ENCODE data around the gene LIMS1. TPM values are rescaled to one million over a fixed set of nuclear protein-coding genes. Genes with fewer than 3 reads are reported as not detected.
A peak's percentile ranks its signal among the peaks of the same experiment; 100 is the strongest.

LIMS1 gene
- total and polyA plus RNA-seq, 2 of the 13 experiments (the other 11 are each of a cell fraction or from before 2014, with no cell fraction given): 38.3 to 49.6 TPM

DNA sequence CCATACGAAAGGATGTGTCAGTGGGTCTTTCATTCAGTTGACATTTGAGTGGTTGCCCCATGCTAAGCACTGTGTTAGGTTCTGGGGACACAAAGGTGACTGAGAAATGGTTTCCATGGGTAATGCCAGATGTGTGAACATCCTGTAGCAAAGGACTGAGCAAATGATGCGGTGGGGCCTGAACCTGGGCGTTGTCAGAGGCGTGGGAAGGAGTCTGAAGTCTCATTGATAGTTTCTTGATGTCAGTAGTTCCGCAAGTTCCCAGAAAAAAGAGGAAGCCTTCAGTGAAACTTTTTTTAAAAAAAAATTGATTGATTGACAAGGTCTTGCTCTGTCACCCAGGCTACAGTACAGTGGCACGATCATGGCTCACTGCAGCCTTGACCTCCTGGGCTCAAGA lies 56.9 kb downstream of the LIMS1 start:
- ATAC-seq (no peak; the same call in 2 of the 3 replicates), DNase-seq (ENCODE audit: low spot score) (no peak), FAIRE-seq (no peak)
- BruUV-seq (replicated peaks): no TSS peak
- no peak overlapping the region for H3K9ac ChIP-seq (ENCODE audit: insufficient read depth, low read depth, low read length)
- no peak overlapping the region for H3K4me3 ChIP-seq (replicated peaks in 1 of 3; ENCODE audit: insufficient read depth in 1 of 3, low read depth in 2 of 3, low read length in 3 of 3)
- peaks cover 70% of the 10 kb centered on the region for H3K79me2 ChIP-seq (ENCODE audit: insufficient read depth, low read length)
- intact Hi-C loops (cut with micrococcal nuclease; ENCODE audit: unreplicated experiment) (no loop called here), in situ Hi-C loops (cut with HindIII; ENCODE audit: extremely low pct_ligation_motif_present, low pct_unique_long_range_greater_than_20kb) (loop anchor here (25.0 kb wide), 1 partner anchor 379 kb away; no protein-coding TSS in a partner anchor)
- no peak overlapping the region for H2AFZ ChIP-seq (ENCODE audit: low read length)
- no peak overlapping the region for H3K27ac ChIP-seq (ENCODE audit: extremely low read length, insufficient read depth, low read length)
- H3K4me2 ChIP-seq (ENCODE audit: low read depth, low read length): no peak overlapping the region
- peaks cover 43% of the 10 kb centered on the region for H3K4me1 ChIP-seq (ENCODE audit: insufficient read depth, low read length)
- H3K9me3 ChIP-seq (ENCODE audit: low read length): no peaks in the 10 kb centered on the region
- no peaks in the 10 kb centered on the region for H3K36me3 ChIP-seq (replicated peaks in 1 of 2; ENCODE audit: control insufficient read depth in 1 of 2, insufficient read depth in 2 of 2, low read length in 2 of 2)
- no peaks in the 10 kb centered on the region for H3K27me3 ChIP-seq (ENCODE audit: control insufficient read depth in 1 of 2, insufficient read depth in 2 of 2, low read length in 2 of 2)
- ChIA-PET POLR2A (no interaction called here), CTCF (ENCODE audit: low intra/inter-chr PET ratio, low total read pairs) (no interaction called here)
- H4K20me1 ChIP-seq (ENCODE audit: insufficient read depth, low read length): no peaks in the 10 kb centered on the region
- TF ChIP-seq SNRNP70 (IDR thresholded peaks at IDR 0.05; ENCODE audit: low read depth, low read length) (no peak), ZNF234 (CRISPR knock-in tag; conservative IDR thresholded peaks at IDR 0.05) (no peak)
- TF ChIP-seq, protein P1, sequence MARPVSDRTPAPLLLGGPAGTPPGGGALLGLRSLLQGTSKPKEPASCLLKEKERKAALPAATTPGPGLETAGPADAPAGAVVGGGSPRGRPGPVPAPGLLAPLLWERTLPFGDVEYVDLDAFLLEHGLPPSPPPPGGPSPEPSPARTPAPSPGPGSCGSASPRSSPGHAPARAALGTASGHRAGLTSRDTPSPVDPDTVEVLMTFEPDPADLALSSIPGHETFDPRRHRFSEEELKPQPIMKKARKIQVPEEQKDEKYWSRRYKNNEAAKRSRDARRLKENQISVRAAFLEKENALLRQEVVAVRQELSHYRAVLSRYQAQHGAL (CRISPR knock-in tag; IDR thresholded peaks at IDR 0.05; ENCODE audit: not compliant biosample characterization): no peak
- TF ChIP-seq, protein P2, sequence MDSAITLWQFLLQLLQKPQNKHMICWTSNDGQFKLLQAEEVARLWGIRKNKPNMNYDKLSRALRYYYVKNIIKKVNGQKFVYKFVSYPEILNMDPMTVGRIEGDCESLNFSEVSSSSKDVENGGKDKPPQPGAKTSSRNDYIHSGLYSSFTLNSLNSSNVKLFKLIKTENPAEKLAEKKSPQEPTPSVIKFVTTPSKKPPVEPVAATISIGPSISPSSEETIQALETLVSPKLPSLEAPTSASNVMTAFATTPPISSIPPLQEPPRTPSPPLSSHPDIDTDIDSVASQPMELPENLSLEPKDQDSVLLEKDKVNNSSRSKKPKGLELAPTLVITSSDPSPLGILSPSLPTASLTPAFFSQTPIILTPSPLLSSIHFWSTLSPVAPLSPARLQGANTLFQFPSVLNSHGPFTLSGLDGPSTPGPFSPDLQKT (CRISPR knock-in tag; IDR thresholded peaks at IDR 0.05; ENCODE audit: borderline replicate concordance): no peak
- WGBS (ENCODE audit: low lambda C conversion rate): 92% methylated on average over 6 of the region's 6 CpGs

DNA sequence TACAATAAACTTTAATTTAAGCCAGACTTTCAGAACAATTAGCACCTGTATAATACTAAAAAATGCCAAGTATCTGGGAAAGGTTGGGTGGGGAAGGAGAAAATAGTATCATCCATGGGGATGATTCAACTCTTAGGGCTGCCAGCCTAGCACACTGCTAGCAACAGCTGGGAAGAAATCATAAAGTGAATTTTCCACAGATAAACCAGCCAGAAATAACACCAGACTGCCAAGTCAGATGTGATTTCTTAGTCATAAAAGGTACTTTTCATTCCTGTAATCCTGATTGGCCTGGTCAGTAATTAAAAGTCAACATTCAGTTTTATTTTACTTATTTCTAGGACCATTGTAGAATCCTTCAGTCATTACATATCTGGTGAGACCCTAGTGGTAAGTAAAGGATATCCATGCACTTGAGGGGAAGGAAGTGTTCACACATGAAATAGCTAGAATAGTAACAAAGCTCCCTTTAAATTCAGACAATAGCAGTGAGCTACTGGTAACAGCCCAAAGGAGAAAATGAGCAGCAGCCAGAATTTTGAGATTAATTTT lies 59.4 kb downstream of the LIMS1 start:
- in situ Hi-C loops (cut with HindIII; ENCODE audit: extremely low pct_ligation_motif_present, low pct_unique_long_range_greater_than_20kb): loop anchor here (25.0 kb wide), 1 partner anchor 381 kb away; no protein-coding TSS in a partner anchor
- POLR2A ChIA-PET: no interaction called here
- FAIRE-seq (no peak), DNase-seq (ENCODE audit: low spot score) (no peak), ATAC-seq (no peak)
- Histone ChIP-seq H3K9me3 (ENCODE audit: low read length) (no peaks in the 10 kb centered on the region), H3K79me2 (ENCODE audit: insufficient read depth, low read length) (peaks cover 58% of the 10 kb centered on the region), H3K27me3 (ENCODE audit: control insufficient read depth in 1 of 2, insufficient read depth in 2 of 2, low read length in 2 of 2) (no peaks in the 10 kb centered on the region), H3K36me3 (replicated peaks in 1 of 2; ENCODE audit: control insufficient read depth in 1 of 2, insufficient read depth in 2 of 2, low read length in 2 of 2) (no peaks in the 10 kb centered on the region), H3K4me1 (ENCODE audit: insufficient read depth, low read length) (peaks cover 43% of the 10 kb centered on the region), H4K20me1 (ENCODE audit: insufficient read depth, low read length) (no peaks in the 10 kb centered on the region), H3K4me3 (replicated peaks in 1 of 3; ENCODE audit: insufficient read depth in 1 of 3, low read depth in 2 of 3, low read length in 3 of 3) (no peak overlapping the region), H3K27ac (ENCODE audit: extremely low read length, insufficient read depth, low read length) (peak overlapping the region; percentile 2), H3K4me2 (ENCODE audit: low read depth, low read length) (no peak overlapping the region), H3K9ac (ENCODE audit: insufficient read depth, low read depth, low read length) (no peak overlapping the region), H2AFZ (ENCODE audit: low read length) (no peak overlapping the region)
- BruUV-seq (replicated peaks): no TSS peak
- CTCF ChIA-PET (ENCODE audit: low intra/inter-chr PET ratio, low total read pairs): no interaction called here
- intact Hi-C loops (cut with micrococcal nuclease; ENCODE audit: unreplicated experiment): no loop called here
- no peak for TF ChIP-seq ZNF414 (CRISPR knock-in tag; IDR thresholded peaks at IDR 0.05)
- no peak for TF ChIP-seq ZNF431 (CRISPR knock-in tag; IDR thresholded peaks at IDR 0.05; ENCODE audit: borderline replicate concordance, low read depth)
- no peak for TF ChIP-seq ZNF660 (CRISPR knock-in tag; IDR thresholded peaks at IDR 0.05; ENCODE audit: borderline replicate concordance, low read depth)
- TF ChIP-seq NCOA5 (CRISPR knock-in tag; IDR thresholded peaks at IDR 0.05): no peak
- no peak for TF ChIP-seq SMAD1 (CRISPR knock-in tag; IDR thresholded peaks at IDR 0.05; ENCODE audit: borderline replicate concordance, low read depth)
- TF ChIP-seq GMEB1 (CRISPR knock-in tag; IDR thresholded peaks at IDR 0.05; ENCODE audit: borderline replicate concordance): no peak
- TF ChIP-seq BATF2 (CRISPR knock-in tag; IDR thresholded peaks at IDR 0.05): no peak
- no peak for TF ChIP-seq ZNF777 (CRISPR knock-in tag; IDR thresholded peaks at IDR 0.05)
